GM19397 (cell line): ENCODE data around the gene CFI.

Experiments used
- ATAC-seq: cut with Tn5 transposase; IDR thresholded peaks from one replicate; pipeline ENCODE4 v1.9.1; 2021; ENCODE audit warnings: mild to moderate bottlenecking, moderate library complexity; ENCODE audit not compliant: unreplicated experiment

Gene CFI

GRCh38 chr4:109691411-109691920, 110.3 kb downstream of the CFI start:
- no peak for ATAC-seq
